PC-9 (cell line): ENCODE results near the gene ZNF423.

Source experiments
- EZH2 ChIP-seq: fragments of 200-600 bp; sonication (generic); IDR thresholded peaks from 2 replicates; pipeline ENCODE4 v1.8.0; 2017; ENCODE audit warnings: antibody characterized with exemption, low read depth
- TF ChIP-seq, protein P1 (sequence below): fragments of 200-600 bp; sonication (generic); conservative IDR thresholded peaks from 2 replicates; pipeline ENCODE4 v1.6.1; 2017; ENCODE audit warnings: mixed run types, antibody characterized with exemption, mild to moderate bottlenecking, moderate library complexity

DNA sequence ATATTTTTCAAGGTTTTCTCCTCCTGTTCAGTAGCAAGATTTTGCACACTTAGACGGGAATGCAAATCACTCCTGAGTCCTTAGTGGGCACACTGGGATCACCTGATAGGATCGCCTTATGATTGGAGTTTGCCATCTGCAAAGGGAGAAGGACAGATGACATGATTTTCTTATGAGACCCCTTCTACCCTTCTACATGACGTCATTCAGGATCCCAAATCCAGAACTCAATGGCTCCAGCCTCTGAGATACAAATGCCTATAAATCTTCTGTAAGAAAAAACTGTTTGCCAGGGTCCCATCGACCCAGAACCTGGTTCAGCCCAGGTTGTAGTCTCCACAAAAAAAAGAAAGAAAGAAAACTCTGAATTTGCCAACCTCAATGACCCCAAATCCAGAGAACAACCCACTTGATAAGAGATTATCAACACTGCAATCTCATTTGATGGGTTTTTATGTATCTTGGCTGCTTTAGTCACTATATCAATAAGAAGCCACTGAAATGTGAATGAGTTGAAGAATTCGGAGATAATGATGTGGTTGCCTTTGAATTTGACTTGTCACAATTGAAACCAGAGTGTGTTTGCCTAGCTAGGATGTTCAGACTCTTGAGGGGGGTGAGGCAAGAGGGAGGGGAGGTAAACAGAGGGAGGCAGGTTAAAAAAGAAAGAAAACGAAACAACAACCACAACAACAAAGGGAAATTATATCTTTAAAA, 6.7 kb downstream of the ZNF423 start:
- TF ChIP-seq, protein P1, sequence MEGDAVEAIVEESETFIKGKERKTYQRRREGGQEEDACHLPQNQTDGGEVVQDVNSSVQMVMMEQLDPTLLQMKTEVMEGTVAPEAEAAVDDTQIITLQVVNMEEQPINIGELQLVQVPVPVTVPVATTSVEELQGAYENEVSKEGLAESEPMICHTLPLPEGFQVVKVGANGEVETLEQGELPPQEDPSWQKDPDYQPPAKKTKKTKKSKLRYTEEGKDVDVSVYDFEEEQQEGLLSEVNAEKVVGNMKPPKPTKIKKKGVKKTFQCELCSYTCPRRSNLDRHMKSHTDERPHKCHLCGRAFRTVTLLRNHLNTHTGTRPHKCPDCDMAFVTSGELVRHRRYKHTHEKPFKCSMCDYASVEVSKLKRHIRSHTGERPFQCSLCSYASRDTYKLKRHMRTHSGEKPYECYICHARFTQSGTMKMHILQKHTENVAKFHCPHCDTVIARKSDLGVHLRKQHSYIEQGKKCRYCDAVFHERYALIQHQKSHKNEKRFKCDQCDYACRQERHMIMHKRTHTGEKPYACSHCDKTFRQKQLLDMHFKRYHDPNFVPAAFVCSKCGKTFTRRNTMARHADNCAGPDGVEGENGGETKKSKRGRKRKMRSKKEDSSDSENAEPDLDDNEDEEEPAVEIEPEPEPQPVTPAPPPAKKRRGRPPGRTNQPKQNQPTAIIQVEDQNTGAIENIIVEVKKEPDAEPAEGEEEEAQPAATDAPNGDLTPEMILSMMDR, result no peak
- no peak for TF ChIP-seq EZH2
